HEK293 (cell line): ENCODE measurements around the gene PDP2.
A peak's percentile ranks its signal among the peaks of the same experiment; 100 is the strongest.

Source experiments
- REPIN1 ChIP-seq: fragments of 450-650 bp; formaldehyde crosslinking; IDR thresholded peaks from 2 replicates; pipeline ENCODE4 v1.5.1; 2017; ENCODE audit warnings: missing biosample characterization, missing genetic modification characterization, low read depth
- YY1 ChIP-seq: fragments of 450-650 bp; formaldehyde crosslinking; IDR thresholded peaks from 2 replicates; pipeline ENCODE4 v1.5.1; 2018; ENCODE audit warnings: missing biosample characterization, missing genetic modification characterization
- ZNF324 ChIP-seq: fragments of 450-650 bp; formaldehyde crosslinking; IDR thresholded peaks from 2 replicates; pipeline ENCODE4 v1.5.1; 2016; ENCODE audit warnings: missing biosample characterization, missing genetic modification characterization
- ZNF335 ChIP-seq: fragments of 450-650 bp; formaldehyde crosslinking; conservative IDR thresholded peaks from 2 replicates; pipeline ENCODE4 v1.5.1; 2016; ENCODE audit warnings: missing biosample characterization, missing genetic modification characterization
- ZXDB ChIP-seq: fragments of 450-650 bp; formaldehyde crosslinking; IDR thresholded peaks from 2 replicates; pipeline ENCODE4 v1.5.1; 2016; ENCODE audit warnings: missing biosample characterization, missing genetic modification characterization
- TF ChIP-seq, protein P1 (sequence below): fragments of 450-650 bp; formaldehyde crosslinking; IDR thresholded peaks from 2 replicates; pipeline ENCODE4 v1.5.1; 2016; ENCODE audit warnings: missing biosample characterization, missing genetic modification characterization, low read depth
- TF ChIP-seq, protein P2 (sequence below): fragments of 450-650 bp; formaldehyde crosslinking; IDR thresholded peaks from 2 replicates; pipeline ENCODE4 v1.5.1; 2016; ENCODE audit warnings: missing biosample characterization, missing genetic modification characterization

DNA sequence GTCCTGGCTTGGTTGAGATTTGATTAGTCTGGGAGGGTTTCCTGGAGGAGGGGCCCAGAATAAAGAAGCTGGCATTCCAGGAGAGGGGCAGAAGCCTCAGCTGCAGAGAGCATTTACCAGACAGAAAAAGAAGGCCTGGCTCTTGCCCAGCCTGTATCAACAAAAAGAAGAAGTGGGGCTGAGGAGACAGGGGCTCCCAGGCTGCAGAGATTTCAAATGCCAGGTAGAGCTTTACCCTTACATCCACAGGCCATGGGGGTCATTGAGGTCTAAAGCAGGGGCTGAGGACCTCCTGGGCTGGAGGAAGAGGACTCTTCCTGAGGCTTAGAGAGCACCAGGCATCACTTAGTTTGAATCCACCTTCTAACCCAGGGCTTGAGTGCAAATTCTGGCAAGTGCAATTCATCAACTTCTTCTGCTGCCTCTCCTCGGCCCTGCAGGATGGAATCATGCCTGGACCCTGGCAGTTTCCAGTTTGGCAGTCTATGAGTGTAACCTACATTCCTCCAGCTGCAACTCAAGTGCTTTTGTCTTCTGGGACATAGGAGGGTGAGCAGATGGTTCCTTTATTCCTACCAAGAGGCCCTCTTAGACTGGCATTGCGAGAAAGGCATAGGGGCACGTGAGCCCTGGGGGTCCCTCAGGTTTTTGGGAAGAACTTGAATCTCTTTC is 20.8 kb upstream of the PDP2 start:
- TF ChIP-seq, protein P1, sequence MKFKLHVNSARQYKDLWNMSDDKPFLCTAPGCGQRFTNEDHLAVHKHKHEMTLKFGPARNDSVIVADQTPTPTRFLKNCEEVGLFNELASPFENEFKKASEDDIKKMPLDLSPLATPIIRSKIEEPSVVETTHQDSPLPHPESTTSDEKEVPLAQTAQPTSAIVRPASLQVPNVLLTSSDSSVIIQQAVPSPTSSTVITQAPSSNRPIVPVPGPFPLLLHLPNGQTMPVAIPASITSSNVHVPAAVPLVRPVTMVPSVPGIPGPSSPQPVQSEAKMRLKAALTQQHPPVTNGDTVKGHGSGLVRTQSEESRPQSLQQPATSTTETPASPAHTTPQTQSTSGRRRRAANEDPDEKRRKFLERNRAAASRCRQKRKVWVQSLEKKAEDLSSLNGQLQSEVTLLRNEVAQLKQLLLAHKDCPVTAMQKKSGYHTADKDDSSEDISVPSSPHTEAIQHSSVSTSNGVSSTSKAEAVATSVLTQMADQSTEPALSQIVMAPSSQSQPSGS (tag by site-specific recombination): no peak
- 0 out of 2 replicates have a peak, but pooled peaks have one; percentile 10 for TF ChIP-seq ZNF335
- TF ChIP-seq, protein P2, sequence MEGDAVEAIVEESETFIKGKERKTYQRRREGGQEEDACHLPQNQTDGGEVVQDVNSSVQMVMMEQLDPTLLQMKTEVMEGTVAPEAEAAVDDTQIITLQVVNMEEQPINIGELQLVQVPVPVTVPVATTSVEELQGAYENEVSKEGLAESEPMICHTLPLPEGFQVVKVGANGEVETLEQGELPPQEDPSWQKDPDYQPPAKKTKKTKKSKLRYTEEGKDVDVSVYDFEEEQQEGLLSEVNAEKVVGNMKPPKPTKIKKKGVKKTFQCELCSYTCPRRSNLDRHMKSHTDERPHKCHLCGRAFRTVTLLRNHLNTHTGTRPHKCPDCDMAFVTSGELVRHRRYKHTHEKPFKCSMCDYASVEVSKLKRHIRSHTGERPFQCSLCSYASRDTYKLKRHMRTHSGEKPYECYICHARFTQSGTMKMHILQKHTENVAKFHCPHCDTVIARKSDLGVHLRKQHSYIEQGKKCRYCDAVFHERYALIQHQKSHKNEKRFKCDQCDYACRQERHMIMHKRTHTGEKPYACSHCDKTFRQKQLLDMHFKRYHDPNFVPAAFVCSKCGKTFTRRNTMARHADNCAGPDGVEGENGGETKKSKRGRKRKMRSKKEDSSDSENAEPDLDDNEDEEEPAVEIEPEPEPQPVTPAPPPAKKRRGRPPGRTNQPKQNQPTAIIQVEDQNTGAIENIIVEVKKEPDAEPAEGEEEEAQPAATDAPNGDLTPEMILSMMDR (tag by site-specific recombination): no peak
- no peak for TF ChIP-seq REPIN1 (tag by site-specific recombination)
- TF ChIP-seq YY1 (tag by site-specific recombination): no peak
- TF ChIP-seq ZXDB (tag by site-specific recombination): no peak
- TF ChIP-seq ZNF324 (tag by site-specific recombination): no peak
